Spleen (tissue), 11 donors: ENCODE measurements around the gene HRC. TPM values are rescaled to one million over a fixed set of nuclear protein-coding genes. Genes with fewer than 3 reads are reported as not detected.
A peak's percentile ranks its signal among the peaks of the same experiment; 100 is the strongest.
"Not testable (repeated sequence)": the region's sequence is repeated elsewhere in the genome, so short reads cannot be mapped to it uniquely, and the experiment has no call there.

Experiments
- DNase-seq: peaks from one replicate; pipeline ENCODE4 v3.0.0-alpha.2; 2020
- H3K27ac ChIP-seq, 8 donors: fragments of 200-600 bp; sonication (generic) in 7 of 8; 1 replicate in 4 of 8; 2 replicates in 4 of 8; pipeline versions ENCODE4 v1.5.0 to v1.8.0; 2016 to 2021; ENCODE audit warnings: inconsistent platforms in 4 of 8, mild to moderate bottlenecking in 4 of 8, moderate library complexity in 1 of 8
- H3K27me3 ChIP-seq, 7 donors: fragments of 200-600 bp; sonication (generic) in 6 of 7; replicated peaks in 1 of 7; 1 replicate in 4 of 7; 2 replicates in 3 of 7; pipeline versions ENCODE4 v1.5.0 to v1.8.0; 2016 to 2021; ENCODE audit warnings: inconsistent platforms in 3 of 7, mild to moderate bottlenecking in 1 of 7
- H3K36me3 ChIP-seq, 6 donors: fragments of 200-600 bp; sonication (generic) in 5 of 6; 1 replicate in 4 of 6; 2 replicates in 2 of 6; pipeline versions ENCODE4 v1.5.0 to v1.8.0; 2016 to 2021; ENCODE audit warnings: inconsistent platforms in 2 of 6
- H3K4me1 ChIP-seq, 6 donors: fragments of 200-600 bp; sonication (generic) in 5 of 6; 1 replicate in 3 of 6; 2 replicates in 3 of 6; pipeline versions ENCODE4 v1.5.0 to v1.8.0; 2016 to 2021; ENCODE audit warnings: inconsistent platforms in 3 of 6
- H3K4me3 ChIP-seq, 8 donors: fragments of 200-600 bp; sonication (generic) in 7 of 8; 1 replicate in 4 of 8; 2 replicates in 4 of 8; pipeline versions ENCODE4 v1.5.0 to v1.8.0; 2016 to 2021; ENCODE audit warnings: inconsistent platforms in 4 of 8, mild to moderate bottlenecking in 4 of 8, moderate library complexity in 2 of 8
- H3K9me3 ChIP-seq, 8 donors: fragments of 200-600 bp; sonication (generic) in 7 of 8; 1 replicate in 4 of 8; 2 replicates in 4 of 8; pipeline versions ENCODE4 v1.5.0 to v1.8.0; 2016 to 2021; ENCODE audit warnings: inconsistent platforms in 4 of 8
- POLR2A ChIP-seq, 3 donors: fragments of 450-650 bp; IDR thresholded peaks; one replicate each; pipeline ENCODE4 v1.5.1; 2017; ENCODE audit warnings: antibody characterized with exemption in 3 of 3, mild to moderate bottlenecking in 1 of 3
- POLR2AphosphoS5 ChIP-seq, 3 donors: sonication (generic); formaldehyde crosslinking; IDR thresholded peaks; one replicate each; pipeline ENCODE4 v1.5.1; 2017; ENCODE audit warnings: antibody characterized with exemption in 3 of 3
- WGBS, 5 donors: extraction: QIAGEN DNeasy Blood & Tissue Kit in 3 of 5; methylation state at CpG; one replicate each; pipeline versions ENCODE4 v1.1.5 to v1.1.7; 2013 to 2018; 5-methylcytosine and 5-hydroxymethylcytosine counted together
- intact Hi-C: fragments of 100-400 bp; cut with DNase I; formaldehyde crosslinking; loops from one replicate; pipeline ENCODE4 v1.15.0; 2023; ENCODE audit warnings: low total_unique reads
- polyA plus RNA-seq, 3 donors: library from polyadenylated mRNA; stranded (reverse); fragments of 200-250 nt; gene quantifications; one replicate each; pipeline ENCODE4 v1.2.1, GENCODE V29; 2013
- total RNA-seq, 7 donors: library from RNA; depleted of rRNA in 3 of 7; stranded (reverse); fragments of >200 nt in 3 of 7; fragmentation: NEBNext Ultra II Directional in 4 of 7; extraction: Animal tissue kit (Norgen Biotek cat#: 25700) in 4 of 7; gene quantifications; one replicate each; pipeline versions ENCODE4 v1.1.0 to v1.2.1, GENCODE V29; 2016 to 2021
- TF ChIP-seq, protein P1 (sequence below), 11 experiments: fragments of 200-600 bp in 7 of 11; fragments of 450-650 bp in 4 of 11; sonication (generic) in 4 of 11; IDR thresholded peaks in 8 of 11; conservative IDR thresholded peaks in 3 of 11; 1 replicate in 7 of 11; 2 replicates in 4 of 11; pipeline versions ENCODE4 v1.4.0 to v1.8.0; 2016 to 2021; ENCODE audit warnings: antibody characterized with exemption in 11 of 11, inconsistent platforms in 4 of 11, mild to moderate bottlenecking in 1 of 11
- donor health status: healthy with polysubstance abuse.
- donor health status: DM: no; HTN: no; CAD: no; lungs with moderate emphysema.
- donor health status: DM: no; HTN: no; CAD: no.
- donor health status: Bipolar disorder and iron deficiency.
- donor health status: healthy.
- donor health status: DM: no; HTN: no; CAD: no.
- donor health status: DM: yes; HTN: yes; CAD: no.

The HRC gene
- total and polyA plus RNA-seq, 10 donors: 0.07 to 0.47 (median 0.27) TPM; not detected in 5

GRCh38 chr19:49125025-49125731 lies 30.0 kb downstream of the HRC start:
- H3K27me3 ChIP-seq: peaks cover 0 to 10% (median 4%) of the 10 kb centered on the region in 7 donors
- WGBS, 5 donors: 60 to 68% (median 68%) methylated on average over 22 to 23 of the region's 23 CpGs
- no peaks in the 10 kb centered on the region for H3K36me3 ChIP-seq
- intact Hi-C loops: no loop called here
- H3K4me3 ChIP-seq: no peak overlapping the region
- TF ChIP-seq POLR2AphosphoS5 (IDR thresholded peaks at IDR 0.05) (no peak), POLR2A (IDR thresholded peaks at IDR 0.05) (no peak)
- TF ChIP-seq, protein P1, sequence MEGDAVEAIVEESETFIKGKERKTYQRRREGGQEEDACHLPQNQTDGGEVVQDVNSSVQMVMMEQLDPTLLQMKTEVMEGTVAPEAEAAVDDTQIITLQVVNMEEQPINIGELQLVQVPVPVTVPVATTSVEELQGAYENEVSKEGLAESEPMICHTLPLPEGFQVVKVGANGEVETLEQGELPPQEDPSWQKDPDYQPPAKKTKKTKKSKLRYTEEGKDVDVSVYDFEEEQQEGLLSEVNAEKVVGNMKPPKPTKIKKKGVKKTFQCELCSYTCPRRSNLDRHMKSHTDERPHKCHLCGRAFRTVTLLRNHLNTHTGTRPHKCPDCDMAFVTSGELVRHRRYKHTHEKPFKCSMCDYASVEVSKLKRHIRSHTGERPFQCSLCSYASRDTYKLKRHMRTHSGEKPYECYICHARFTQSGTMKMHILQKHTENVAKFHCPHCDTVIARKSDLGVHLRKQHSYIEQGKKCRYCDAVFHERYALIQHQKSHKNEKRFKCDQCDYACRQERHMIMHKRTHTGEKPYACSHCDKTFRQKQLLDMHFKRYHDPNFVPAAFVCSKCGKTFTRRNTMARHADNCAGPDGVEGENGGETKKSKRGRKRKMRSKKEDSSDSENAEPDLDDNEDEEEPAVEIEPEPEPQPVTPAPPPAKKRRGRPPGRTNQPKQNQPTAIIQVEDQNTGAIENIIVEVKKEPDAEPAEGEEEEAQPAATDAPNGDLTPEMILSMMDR (IDR thresholded peaks at IDR 0.05 in 8 of 11, conservative IDR thresholded peaks at IDR 0.05 in 3 of 11): no peak
- no peaks in the 10 kb centered on the region for H3K9me3 ChIP-seq
- peaks cover 1 to 23% (median 19%) of the 10 kb centered on the region in 6 donors for H3K4me1 ChIP-seq
- DNase-seq: no peak
- H3K27ac ChIP-seq: no peak overlapping the region

DNA sequence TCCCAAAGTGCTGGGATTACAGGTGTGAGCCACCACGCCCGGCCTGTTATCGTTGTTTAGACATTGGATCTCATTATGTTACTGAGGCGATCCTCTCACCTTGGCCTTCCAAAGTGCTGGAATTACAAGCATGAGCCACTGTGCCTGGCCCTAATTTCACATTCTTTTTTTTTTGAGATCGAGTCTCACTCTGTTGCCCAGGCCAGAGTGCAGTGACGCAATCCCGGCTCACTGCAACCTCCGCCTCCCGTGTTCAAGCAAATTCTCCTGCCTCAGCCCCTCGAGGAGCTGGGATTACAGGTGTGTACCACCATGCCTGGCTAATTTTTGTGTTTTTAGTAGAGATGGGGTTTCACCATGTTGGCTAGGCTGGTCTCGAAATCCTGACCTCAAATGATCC lies 31.9 kb downstream of the HRC start:
- H3K27ac ChIP-seq, H3K4me3 ChIP-seq, intact Hi-C loops, DNase-seq, H3K36me3 ChIP-seq, H3K9me3 ChIP-seq: not testable (repeated sequence)
- peaks cover 12 to 33% (median 29%) of the 10 kb centered on the region in 6 donors for H3K4me1 ChIP-seq
- peaks cover 0 to 22% (median 12%) of the 10 kb centered on the region in 7 donors for H3K27me3 ChIP-seq
- WGBS, 5 donors: 89 to 93% (median 90%) methylated on average over 11 of the region's 11 CpGs

DNA sequence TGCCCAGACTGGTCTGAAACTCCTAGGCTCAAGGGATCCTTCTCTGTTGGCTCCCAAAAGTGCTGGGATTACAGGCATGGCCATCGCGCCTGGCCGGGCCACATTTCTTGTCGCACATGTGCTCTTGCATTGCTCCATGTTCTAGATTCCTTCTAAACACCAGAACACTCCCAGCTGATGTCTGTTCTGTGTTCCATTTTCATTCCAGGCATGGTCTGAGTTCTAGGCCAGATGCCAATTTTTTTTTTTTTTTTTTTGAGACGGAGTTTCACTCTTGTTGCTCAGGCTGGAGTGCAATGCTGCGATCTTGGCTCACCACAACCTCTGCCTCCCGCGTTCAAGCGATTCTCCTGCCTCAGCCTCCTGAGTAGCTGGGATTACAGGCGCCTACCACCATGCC lies 33.4 kb downstream of the HRC start:
- DNase-seq, H3K36me3 ChIP-seq, H3K9me3 ChIP-seq, intact Hi-C loops, H3K4me3 ChIP-seq, H3K27ac ChIP-seq: not testable (repeated sequence)
- H3K27me3 ChIP-seq: peaks cover 0 to 22% (median 12%) of the 10 kb centered on the region in 7 donors
- H3K4me1 ChIP-seq: peaks cover 17 to 35% (median 29%) of the 10 kb centered on the region in 6 donors
- WGBS, 5 donors: 77 to 86% (median 80%) methylated on average over 10 of the region's 10 CpGs

DNA sequence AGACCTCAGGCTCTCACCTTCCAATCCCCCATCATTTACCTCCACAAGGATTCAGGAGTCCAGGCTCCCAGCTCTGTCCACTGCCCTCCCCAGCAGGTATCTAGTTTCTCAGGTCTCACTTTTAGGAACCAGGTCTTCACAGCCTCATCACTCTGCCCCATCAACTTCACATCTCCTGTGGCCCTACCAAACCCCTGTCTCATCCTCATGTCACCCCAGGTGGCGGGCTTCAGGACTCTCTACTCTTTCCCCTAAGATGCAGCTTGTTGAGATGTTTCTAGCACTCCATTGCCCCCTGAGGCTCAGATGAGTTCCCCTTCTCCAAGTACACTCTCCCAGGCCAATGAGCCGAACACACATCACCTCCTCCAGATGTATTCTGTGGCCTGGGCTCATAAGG lies 34.3 kb downstream of the HRC start:
- WGBS, 5 donors: 87 to 92% (median 90%) methylated on average over 2 of the region's 2 CpGs
- Histone ChIP-seq H3K4me1 (peaks cover 17 to 44% (median 31%) of the 10 kb centered on the region in 6 donors), H3K27ac (no peak overlapping the region), H3K9me3 (no peaks in the 10 kb centered on the region), H3K4me3 (no peak overlapping the region), H3K27me3 (peaks cover 0 to 22% (median 12%) of the 10 kb centered on the region in 7 donors), H3K36me3 (no peaks in the 10 kb centered on the region)
- intact Hi-C loops: no loop called here
- no peak for DNase-seq
- TF ChIP-seq POLR2AphosphoS5 (IDR thresholded peaks at IDR 0.05) (no peak), POLR2A (IDR thresholded peaks at IDR 0.05) (no peak)
- TF ChIP-seq, protein P1 (IDR thresholded peaks at IDR 0.05 in 8 of 11, conservative IDR thresholded peaks at IDR 0.05 in 3 of 11): no peak

DNA sequence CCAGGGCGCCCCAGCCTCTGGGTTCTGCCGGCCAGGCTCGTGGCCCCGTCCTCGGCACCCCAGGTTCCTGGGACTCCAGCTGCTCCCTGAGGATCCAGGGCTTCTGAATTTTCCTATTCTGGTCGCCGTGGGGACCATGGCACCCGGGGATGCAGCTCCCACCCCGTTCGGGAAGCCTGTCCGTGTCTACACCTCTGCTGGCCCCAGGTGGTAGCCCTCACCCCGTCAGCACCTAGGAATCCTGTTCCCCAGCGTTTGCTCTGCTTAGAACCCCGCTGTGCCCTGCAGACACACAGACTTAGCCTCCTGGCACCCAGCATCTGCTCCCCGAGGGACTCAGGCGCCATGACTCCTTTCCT lies 34.9 kb downstream of the HRC start:
- Histone ChIP-seq H3K27ac (peak overlapping the region in 1 of 8 donors; percentile 95), H3K27me3 (peaks cover 0 to 22% (median 12%) of the 10 kb centered on the region in 7 donors)
- 20 to 53% (median 25%) methylated on average over 4 to 16 of the region's 16 CpGs for WGBS, 5 donors

More for the DNA sequence above, 34.9 kb downstream of the HRC start:
- intact Hi-C loops: no loop called here
- H3K36me3 ChIP-seq: no peaks in the 10 kb centered on the region
- TF ChIP-seq, protein P1 (IDR thresholded peaks at IDR 0.05 in 8 of 11, conservative IDR thresholded peaks at IDR 0.05 in 3 of 11): no peak
- no peak for TF ChIP-seq POLR2A (IDR thresholded peaks at IDR 0.05)
- TF ChIP-seq POLR2AphosphoS5 (IDR thresholded peaks at IDR 0.05): no peak
- no peaks in the 10 kb centered on the region for H3K9me3 ChIP-seq
- H3K4me1 ChIP-seq: peaks cover 17 to 50% (median 31%) of the 10 kb centered on the region in 6 donors
- H3K4me3 ChIP-seq: peak overlapping the region; percentile 38 to 80 (median 56)
- no peak for DNase-seq
